ENCODE results near the gene SNX24.
"Not testable (repeated sequence)": the region's sequence is repeated elsewhere in the genome, so short reads cannot be mapped to it uniquely, and the experiment has no call there.

The SNX24 gene, protein sequence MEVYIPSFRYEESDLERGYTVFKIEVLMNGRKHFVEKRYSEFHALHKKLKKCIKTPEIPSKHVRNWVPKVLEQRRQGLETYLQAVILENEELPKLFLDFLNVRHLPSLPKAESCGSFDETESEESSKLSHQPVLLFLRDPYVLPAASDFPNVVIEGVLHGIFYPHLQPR

DNA sequence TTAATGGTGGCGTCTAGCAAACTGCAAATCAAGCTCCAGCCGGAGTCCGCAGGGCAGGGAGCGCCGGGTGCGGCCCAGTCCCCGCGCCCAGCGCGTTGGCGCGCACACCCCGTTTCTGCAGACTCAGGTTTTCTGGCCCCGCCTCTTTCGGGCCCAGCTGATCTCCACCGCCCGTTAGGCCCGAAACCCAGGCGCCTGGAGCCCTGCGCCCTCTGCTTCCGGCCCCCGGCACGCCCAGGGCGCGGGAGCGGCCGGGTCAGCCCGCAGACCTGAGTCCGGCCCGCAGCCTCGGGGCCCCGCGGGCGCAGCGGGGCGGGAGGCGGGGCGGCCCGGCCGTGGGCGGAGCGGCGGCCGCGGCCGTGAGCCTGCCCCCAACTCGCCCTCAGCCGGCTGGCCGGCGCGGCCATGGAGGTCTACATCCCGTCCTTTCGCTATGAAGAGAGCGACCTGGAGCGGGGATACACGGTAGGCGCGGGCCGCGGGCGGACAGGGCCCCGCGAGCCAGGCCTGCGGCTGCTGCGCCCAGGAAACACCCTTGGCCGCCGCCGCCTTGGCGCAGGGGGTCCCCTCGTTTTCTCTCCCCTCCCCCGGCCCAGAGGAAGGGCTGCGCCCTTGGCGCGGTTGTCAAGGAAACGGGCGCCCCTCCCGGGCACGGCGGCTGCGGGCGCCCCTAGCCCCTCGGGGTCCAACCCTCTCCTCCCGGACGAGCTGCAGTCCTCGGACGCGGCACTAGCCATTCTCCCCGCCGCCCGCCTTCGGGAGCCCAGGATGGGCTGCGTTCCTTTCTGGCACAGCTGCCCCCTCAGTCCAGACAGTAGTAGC is at the start of gene SNX24:
Gene SNX24, plus strand, starts transcription at position 385 of the 822 bp plus-strand sequence. Its CDS starts 21 bp downstream, at position 406.
- peak; percentile 79 for DNase-seq

DNA sequence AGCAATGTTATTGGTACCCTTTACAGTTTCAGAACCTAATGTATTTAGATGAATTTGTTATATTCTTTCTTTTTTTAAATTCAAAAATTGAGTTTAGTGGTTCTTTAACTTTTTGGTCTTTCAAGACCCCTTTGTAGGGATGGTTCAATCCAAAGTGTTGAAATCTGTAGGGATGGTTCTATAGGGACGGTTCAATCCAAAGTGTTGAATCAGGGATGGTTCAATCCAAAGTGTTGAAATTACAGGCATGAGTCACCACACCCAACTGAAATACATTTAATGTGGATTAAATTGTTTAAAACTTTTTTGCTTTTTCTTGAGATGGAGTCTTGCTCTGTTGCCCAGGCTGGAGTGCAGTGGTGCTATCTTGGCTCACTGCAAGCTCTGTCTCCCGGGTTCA is 39.9 kb upstream of the SNX24 start:
- no peak for DNase-seq

DNA sequence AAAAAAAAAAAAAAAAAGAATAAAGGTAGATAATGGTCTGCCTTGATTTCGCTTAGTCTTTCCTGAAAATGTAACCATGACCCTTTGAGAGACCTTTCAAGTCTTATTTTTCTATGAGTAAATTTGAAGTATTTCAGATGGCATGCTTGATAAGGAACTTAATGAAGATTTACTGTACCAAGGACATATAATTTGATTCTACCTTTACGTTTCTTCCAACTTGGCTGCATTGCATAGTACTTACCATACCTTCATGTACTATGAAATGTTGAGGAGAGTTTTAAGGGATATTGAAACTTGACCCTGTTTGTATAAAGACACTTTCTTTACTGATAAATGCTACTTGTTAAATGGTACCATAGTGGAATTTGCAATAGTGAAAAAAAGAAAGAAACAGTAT is 35.0 kb upstream of the SNX24 start:
- no peak for DNase-seq

DNA sequence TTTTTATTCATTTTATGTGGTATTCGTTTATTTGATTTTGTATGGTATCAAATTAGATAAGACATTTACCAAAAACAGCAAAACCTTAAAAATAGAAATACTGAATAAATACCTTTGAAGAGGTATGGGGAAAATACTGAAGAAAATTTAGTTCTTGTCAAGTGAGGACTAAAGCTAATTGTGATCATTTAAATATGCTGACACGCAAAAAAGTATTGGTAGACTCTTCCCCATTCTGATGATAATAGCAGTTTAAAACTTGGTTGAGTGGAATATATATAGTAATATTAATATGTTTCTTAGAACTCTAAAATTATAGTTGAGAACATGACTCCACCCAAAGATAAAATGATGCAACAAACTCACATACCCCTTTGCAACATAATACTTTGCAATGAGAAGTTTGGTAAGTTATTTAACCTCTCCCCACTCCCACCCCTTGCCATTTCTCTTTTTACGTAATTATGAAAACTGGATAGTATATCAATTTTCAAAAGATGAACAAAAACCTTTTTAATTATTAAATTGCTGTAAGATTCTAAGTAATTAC is 30.1 kb upstream of the SNX24 start:
- DNase-seq, result no peak

DNA sequence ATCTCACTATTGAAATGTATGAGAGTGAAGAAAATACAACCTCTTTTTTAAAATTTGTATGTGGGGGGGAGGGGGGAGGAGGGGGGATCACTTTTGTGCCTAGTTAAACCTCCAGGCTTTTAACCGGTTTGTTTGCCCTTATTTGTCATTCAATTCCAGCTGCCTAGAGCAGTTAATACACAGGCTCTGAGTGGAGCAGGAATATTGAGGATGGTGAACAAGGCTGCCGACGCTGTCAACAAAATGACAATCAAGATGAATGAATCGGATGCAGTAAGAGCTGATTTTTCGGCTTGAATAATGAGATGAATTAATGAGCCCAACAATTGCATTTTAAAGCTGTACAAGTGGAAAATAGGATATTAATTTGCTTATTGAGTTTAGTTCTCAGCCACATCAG is 28.7 kb upstream of the SNX24 start:
- no peak for DNase-seq

DNA sequence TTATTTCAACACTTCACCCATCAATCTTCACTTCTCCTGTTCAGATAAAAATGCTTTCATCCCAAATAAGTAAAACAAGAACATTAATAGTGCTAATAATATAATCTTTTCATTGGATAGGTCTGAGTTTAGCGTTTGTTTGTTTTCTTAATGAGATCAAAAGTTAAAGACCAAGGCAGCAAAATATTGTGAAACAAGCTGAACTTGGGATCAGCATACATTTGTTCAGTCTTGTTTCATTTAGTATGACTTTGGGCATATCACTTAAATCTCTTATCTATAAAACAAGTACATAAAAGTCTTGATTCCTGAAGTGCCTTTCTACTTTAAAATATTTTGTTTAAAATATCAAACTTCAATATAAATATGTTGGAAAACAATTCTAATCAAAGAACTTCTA is 13.4 kb upstream of the SNX24 start:
- no peak for DNase-seq

DNA sequence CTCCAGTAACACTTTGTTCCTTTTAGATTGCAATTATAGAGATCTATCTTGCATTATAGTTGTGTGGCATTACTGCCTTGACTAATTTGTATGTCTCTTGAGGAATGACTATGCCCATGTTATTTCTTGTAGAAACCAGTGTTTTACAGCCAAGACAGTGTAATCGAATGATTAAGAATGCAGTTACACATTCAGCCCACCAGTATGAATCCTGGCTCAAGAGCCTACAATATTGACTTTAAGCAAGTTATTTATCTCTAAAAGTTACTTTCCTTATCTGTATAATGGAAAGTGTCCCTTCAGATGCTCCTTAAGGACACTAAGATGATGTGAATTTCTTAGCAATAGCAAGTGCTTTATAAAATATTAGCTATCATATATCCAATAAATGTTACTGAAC is 9.7 kb upstream of the SNX24 start:
- DNase-seq, result no peak

DNA sequence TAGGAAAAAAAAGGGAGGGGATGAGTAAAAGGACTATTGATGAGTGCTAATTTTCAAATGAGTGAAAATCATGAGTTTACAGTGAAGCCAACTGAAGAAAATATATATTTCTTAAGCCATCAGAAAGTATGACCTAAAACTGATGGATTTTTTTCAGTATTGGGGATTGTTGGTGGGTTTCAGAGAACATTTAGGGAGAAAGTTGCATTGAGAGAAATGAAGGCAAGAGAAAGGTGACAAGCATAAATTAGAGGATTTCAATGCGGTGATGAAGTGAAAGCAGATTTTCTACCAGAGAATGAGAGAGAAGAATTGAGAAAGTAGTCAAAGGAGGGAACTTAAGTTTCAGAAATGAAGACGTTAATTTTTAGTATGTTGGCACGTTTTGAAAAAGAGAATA is 8.5 kb upstream of the SNX24 start:
- DNase-seq, result no peak

DNA sequence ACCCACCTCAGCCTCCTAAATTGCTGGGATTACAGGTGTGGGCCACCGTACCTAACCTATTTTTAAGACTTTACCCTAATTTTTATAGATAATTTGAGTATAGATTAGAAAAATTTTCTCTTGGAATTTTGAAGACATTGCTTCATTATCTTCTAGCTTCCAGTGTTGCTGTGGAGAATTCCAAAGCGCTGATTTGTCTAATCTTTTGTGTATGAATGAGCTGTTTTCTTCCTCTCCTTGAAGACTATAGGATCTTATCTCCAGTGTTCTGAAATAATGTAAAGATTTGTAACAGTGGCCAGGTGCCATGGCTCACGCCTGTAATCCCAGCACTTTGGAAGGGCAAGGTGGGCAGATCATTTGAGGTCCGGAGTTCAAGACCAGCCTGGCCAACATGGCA is 5.7 kb upstream of the SNX24 start:
- no peak for DNase-seq

DNA sequence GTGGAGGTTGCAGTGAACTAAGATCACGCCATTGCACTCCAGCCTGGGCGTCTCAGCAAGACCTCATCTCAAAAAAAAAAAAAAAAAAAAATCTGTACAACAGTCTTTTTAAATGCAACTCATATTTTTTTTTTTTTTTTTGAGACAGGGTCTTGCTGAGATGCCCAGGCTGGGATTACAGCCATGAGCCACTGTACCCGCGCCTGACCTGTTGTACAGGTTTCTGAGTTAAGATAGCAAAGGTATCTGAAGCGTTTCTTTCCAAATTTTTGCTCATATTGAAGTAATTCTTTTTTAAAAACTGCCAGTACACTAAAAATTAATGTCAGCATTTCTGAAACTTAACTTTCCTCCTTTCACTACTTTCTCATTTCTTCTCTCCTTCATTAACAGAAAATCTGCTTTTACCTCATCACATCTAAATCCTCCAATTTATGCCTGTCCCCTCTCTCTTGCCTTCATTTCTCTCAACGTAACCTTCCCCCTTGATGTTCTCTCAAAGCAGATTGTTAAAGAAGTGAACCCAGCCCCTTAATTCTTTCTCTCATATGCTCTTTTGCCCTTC is 3.3 kb upstream of the SNX24 start:
- DNase-seq, result no peak

DNA sequence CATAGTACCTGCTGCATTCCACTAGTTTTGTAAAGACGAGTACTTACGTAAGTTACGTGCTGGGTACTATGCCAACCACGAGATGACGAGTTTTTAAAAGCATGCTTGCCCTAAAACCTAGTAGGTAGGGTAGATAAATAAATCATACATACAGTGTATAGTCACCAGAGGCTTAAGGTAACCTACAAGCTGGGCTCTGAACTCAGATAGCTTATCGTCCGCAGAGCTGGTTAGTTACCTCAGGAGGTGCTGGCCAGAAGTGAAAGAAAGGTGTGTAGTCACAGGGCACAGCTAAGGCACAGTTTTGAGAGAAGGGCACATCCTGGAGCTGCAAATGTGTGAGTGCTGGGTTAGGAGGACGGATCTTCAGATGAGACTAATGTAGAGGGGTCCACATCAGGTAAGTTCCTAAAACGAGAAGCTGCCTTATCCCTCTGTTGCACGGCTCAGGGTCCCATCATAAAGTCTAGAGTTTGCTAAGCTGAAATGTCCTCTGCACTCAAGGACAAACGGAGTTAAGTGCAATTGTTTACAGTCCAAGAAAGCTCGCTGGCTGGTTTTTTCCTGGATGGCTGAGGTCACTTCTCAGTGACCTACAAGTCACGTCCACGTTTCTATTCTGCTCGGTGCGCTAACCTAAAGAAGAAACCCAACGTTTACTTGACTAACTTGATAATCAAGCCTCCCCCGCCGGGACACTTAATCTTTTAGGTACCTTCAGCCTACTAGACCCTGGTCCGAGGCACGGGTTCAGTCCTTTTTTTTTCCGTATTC is 1.1 kb upstream of the SNX24 start:
- peak; percentile 13 for DNase-seq

DNA sequence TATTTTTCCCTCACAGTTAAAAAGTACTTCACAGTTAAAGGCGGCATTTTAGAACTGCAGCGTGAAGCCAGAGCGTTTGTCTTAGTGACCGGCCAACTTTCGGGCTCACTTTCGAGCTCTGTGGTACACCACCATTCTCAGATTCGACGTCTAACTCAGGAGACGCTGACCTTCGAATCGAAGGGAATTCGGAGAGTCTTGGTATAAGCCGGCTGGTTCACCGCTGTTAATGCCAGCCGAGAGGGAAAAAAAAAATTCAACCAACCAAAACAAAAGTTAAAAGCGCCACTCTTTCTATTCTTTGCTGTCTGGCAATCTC is 544 bp upstream of the SNX24 start:
- DNase-seq, result no peak

DNA sequence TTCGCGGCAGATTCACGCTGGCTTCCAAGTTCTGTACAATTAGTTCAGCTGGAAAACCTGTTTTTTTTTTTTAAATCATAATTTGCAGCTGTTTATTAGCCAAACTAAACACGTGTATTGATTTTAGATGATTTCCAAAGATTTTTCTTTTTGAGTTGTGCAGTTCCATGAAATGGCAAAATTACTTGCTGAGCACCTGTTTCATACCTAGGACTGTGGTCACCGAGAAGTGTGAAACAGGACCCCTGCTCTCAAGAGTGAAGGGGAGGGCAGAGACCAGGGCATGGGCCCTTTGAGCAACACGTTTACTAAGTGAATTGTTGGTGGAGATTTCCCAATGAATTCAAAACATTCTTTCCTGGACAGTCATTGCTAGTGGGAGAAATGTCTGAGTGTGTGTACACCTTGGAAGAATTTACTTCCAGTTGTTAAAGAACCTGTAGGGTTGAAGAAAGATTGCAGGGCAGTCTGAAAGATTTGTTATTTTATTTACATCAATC is 688 bp downstream of the SNX24 start:
- no peak for DNase-seq

DNA sequence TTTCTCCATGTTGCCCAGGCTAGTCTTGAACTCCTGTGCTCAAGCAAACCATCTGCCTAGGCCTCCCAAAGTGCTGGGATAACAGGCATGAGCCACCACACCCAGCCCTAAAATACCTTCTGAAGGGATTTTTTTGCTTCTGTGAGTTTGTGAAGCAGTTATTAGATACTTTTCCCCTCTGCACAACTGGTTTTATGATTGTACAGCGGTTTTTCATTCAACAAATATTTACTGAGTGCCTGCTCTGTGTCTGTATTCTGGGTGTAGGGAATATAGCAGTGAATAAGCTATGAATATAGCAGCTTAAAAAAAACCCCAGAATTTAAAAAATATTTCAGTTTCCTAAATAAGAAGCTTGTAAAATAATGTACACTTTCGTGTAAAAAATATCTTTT is 2.3 kb downstream of the SNX24 start:
- DNase-seq, result no peak

DNA sequence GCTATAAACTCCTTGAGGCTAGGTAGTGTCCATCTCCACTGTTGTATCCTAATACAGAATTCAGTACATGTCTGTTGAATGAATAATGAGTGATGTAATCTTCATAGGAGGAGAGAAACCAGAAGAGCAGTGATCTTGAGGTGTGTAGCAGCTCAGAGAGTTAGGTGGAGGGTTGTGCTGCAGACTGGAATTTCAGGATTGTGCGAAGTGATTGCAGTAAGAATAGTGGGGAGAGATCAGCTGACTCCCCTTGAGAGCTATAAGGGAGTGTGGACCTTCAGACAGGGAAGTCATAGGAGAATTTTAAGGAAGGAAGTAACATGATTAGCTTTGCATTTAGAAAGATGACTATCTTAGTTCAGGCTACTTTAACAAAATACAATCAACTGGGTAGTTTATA is 4.4 kb downstream of the SNX24 start:
- DNase-seq, result no peak

DNA sequence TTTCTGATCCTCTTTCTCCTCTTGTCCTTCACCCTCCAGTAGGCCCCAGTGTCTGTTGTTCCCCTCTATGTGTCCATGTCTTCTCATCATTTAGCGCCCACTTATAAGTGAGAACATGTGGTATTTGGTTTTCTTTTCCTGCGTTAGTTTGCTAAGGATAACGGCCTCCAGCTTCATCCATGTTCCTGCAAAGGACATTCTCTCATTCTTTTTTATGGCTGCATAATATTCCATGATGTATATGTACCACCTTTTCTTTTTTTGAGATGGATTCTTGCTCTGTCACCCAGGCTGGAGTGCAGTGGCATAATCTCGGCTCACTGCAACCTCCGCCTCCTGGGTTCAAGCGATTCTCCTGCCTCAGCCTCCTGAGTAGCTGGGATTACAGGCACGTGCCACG is 12.1 kb downstream of the SNX24 start:
- DNase-seq, result not testable (repeated sequence)

DNA sequence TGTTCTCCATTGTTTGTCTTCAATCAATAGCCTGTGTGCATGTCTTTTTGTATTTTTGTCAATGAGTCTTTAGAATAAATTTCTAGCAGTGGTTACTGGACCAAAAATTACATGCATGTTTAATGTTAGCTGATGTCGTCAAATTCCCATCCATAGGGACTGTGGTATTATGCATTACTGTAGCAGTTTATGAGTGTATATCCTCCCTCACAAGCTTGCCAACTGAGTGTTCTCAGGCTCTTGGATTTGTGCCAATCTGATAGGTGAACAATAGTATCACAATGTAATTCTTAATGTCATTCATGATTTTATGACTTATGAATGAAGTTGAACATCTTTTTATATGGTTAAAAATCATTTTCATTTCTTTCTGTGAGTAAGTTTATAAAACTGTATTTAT is 13.0 kb downstream of the SNX24 start:
- no peak for DNase-seq

DNA sequence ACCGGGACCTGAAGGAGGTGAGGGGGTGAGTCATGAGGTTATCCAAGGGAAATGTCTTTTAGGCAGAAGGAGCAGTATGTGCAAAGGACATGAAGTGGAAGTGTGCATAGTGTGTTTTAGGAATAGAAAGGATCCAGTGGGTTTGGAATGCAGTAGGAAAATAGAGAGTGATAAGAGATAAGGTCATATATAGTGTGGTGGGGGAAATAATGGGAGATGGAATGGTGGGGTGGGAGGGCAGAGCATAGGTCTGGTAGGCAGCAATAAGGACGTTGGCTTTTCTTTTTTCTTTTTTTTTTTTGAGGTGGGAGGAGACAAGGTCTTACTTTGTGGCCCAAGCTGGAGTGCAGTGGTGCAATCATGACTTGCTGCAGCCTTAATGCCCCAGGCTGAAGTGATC is 17.8 kb downstream of the SNX24 start:
- DNase-seq, result no peak

DNA sequence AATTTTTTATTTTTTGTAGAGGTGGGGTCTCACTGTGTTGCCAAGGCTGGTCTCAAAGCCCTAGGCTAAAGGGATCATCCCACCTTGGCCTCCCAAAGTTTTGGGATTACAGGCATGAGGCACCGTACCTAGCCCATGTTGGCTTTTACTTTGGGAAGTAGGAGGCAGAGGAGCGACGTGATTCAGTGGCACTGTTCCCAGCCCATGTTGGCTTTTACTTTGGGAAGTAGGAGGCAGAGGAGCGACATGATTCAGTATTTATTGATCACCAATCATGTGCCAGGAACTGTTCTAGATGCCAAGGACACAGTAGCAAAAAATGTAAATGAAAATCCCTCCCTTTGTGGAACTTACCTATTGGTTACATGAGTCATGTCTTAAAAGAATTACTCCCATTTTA is 18.3 kb downstream of the SNX24 start:
- no peak for DNase-seq

DNA sequence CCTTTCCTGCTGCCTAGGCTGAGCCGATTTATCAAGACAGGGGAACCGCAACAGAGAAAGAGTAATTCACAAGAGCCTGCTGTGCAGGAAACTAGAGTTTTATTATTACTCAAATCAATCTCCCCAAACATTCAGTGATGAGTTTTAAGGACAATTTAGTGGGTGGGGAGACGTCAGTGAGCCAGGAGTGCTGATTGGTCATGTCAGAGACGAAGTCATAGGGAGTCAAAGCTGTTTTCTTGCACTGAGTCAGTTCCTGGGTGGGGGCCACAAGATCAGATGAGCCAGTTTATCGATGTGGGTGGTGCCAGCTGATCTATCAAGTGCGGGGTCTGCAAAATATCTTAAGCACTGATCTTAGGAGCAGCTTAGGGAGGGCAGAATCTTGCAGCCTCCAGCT is 19.0 kb downstream of the SNX24 start:
- DNase-seq, result no peak

DNA sequence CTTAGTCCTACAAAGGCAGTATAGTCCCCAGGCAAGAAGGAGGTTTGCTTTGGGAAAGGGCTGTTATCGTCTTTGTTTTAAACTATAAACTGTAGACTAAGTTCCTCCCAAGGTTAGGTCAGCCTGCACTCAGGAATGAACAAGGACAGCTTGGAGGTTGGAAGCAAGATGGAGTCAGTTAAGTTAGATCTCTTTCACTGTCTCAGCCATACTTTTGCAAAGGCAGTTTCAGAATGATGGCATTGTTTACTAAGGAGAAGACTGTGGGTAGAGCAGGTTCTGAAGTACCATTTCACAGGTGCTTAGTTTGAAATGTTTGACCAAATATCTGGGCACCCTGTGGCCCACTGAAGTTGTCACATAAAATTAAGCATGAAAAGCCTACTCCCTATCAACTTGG is 19.4 kb downstream of the SNX24 start:
- DNase-seq, result no peak

DNA sequence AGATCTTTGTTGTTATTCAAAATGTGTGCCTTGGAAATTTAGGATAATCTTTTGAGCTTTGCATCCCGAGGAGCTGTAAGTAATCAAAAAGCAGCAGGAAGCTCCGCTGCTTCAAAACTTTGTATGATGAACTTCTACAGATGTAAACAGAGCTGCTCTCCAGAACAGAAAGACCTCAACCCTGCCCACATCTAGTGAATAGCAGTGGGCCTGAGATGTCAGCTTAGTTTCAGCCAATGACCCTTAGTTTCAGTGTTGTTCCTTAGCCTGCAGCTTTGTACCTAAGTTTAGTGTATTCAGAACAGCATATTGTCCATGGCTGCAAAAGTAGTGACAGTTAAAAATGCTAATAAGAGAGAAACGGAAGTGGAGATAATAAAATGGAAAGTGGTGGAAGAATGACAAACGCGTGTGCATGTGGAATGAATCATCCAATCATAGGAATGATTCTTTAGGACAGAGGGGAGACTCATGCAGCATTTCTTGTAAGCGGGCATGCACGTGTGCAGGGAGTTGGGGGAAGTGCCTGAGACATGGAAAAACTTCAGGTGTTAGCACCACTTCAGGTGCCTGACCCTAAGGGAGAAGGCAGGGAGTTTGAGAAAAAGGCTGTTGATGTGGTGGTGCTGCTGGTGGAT is 24.9 kb downstream of the SNX24 start:
- DNase-seq, result no peak

DNA sequence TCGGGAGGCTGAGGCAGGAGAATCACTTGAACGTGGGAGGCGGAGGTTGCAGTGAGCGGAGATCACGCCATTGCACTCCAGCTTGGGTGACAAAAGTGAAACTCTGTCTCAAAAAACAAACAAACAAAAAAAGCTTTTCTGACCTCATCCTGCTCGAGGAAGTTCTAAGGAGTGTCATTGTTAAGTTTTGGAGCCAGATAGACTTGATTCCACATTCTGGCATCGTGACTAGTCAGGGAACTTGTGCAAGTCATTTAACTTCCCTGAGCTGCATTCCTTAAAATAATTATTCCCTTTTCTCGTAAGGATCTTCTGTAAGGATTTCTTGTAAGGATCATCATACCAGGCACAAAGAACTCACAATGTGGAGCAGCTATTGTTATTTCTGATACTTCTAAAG is 26.2 kb downstream of the SNX24 start:
- DNase-seq, result no peak

All from CD4-positive, alpha-beta T cell treated with Interleukin-21 for 1 hour (primary cell).